Measurements from ENCODE around the gene EIF1. TPM values are rescaled to one million over a fixed set of nuclear protein-coding genes. Genes with fewer than 3 reads are reported as not detected.

EIF1 gene
- total RNA-seq, 1 experiment from 2014 or later, result 1,082 TPM

- Histone ChIP-seq H3K4me2 (ENCODE audit: low read length) (peak overlapping the region; percentile 65), H4K20me1 (ENCODE audit: insufficient read depth) (no peaks in the 10 kb centered on the region), H3K27ac (ENCODE audit: low read depth, low read length) (no peak overlapping the region), H3K79me2 (ENCODE audit: insufficient read depth, low read length) (no peaks in the 10 kb centered on the region), H3K9me2 (ENCODE audit: insufficient read depth) (no peaks in the 10 kb centered on the region), H3K9me3 (ENCODE audit: control insufficient read depth in 1 of 2, insufficient read depth in 1 of 2, low read depth in 1 of 2, low read length in 2 of 2) (no peaks in the 10 kb centered on the region), H3K9ac (ENCODE audit: low read length) (peak overlapping the region; percentile 55; the same call in 1 of the 2 replicates), H3K27me3 (ENCODE audit: insufficient read depth, low read length) (no peaks in the 10 kb centered on the region), H3K4me3 (replicated peaks in 1 of 2; ENCODE audit: low read depth in 1 of 2, low read length in 2 of 2) (no peak overlapping the region), H3K4me1 (ENCODE audit: control insufficient read depth in 1 of 2, insufficient read depth in 2 of 2, low read length in 2 of 2) (peaks cover 21 to 29% of the 10 kb centered on the region in 2 experiments), H2AFZ (ENCODE audit: low read depth, low read length, poor library complexity, severe bottlenecking) (no peak overlapping the region), H3K36me3 (ENCODE audit: control insufficient read depth in 1 of 2, insufficient read depth in 2 of 2, low read length in 2 of 2) (no peaks in the 10 kb centered on the region)
- TF ChIP-seq ZNF274 (IDR thresholded peaks at IDR 0.05; ENCODE audit: low read depth, low read length) (no peak), CBX3 (IDR thresholded peaks at IDR 0.05; ENCODE audit: low read depth) (no peak), FOSL1 (IDR thresholded peaks at IDR 0.05; ENCODE audit: low read depth) (no peak), POLR2AphosphoS5 (IDR thresholded peaks at IDR 0.05; ENCODE audit: low read depth, low read length) (no peak), REST (IDR thresholded peaks at IDR 0.05; ENCODE audit: low read depth) (no peak), ZFX (IDR thresholded peaks at IDR 0.05) (no peak), SRF (IDR thresholded peaks at IDR 0.05; ENCODE audit: low read depth) (no peak), TCF7L2 (IDR thresholded peaks at IDR 0.05; ENCODE audit: borderline replicate concordance, extremely low read depth, insufficient read depth, insufficient read length) (no peak), ZBTB33 (IDR thresholded peaks at IDR 0.05; ENCODE audit: extremely low read depth, insufficient replicate concordance, low read length) (no peak), YY1 (IDR thresholded peaks at IDR 0.05; ENCODE audit: extremely low read depth, insufficient replicate concordance, low read depth, low read length) (no peak), CEBPB (IDR thresholded peaks at IDR 0.05; ENCODE audit: low read depth) (no peak), EGR1 (IDR thresholded peaks at IDR 0.05; ENCODE audit: low read depth) (no peak), POLR2A (IDR thresholded peaks at IDR 0.05; ENCODE audit: borderline replicate concordance, extremely low read depth, insufficient read depth, insufficient read length) (no peak), SP1 (IDR thresholded peaks at IDR 0.05; ENCODE audit: low read depth) (no peak), CTCF (IDR thresholded peaks at IDR 0.05 in 2 of 3, conservative IDR thresholded peaks at IDR 0.05 in 1 of 3; ENCODE audit: borderline replicate concordance in 1 of 3, insufficient read depth in 1 of 3, low read depth in 2 of 3, low read length in 2 of 3) (no peak), MAX (IDR thresholded peaks at IDR 0.05) (no peak), RAD21 (IDR thresholded peaks at IDR 0.05; ENCODE audit: low read depth) (no peak), ELF1 (IDR thresholded peaks at IDR 0.05; ENCODE audit: borderline replicate concordance, low read depth) (no peak), ATF3 (IDR thresholded peaks at IDR 0.05) (no peak)
- no peak for ATAC-seq
- ChIA-PET RAD21 (ENCODE audit: low non-redundant PET in 1 of 2, low total read pairs in 2 of 2, uncharacterized antibody in 2 of 2, unreplicated experiment in 2 of 2) (interaction anchor here in 1 of 2 experiments (0.9 kb wide), 1 partner anchor 45 kb away, joined by 3 read pairs; no protein-coding TSS in a partner anchor), CTCF (interaction anchor here (1.4 kb wide), 1 partner anchor 61 kb away, joined by 4 read pairs; no protein-coding TSS in a partner anchor), POLR2A (interaction anchor here (1.1 to 2.6 kb wide), 2 partner anchors 46 to 61 kb away, joined by 3 to 8 read pairs; partner anchors contain the start of gene JUP)
- intact Hi-C loops (cut with micrococcal nuclease), result no loop called here
- BruUV-seq (replicated peaks), result no TSS peak
- DNase-seq (ENCODE audit: low read depth, low spot score), result no peak
Observed at GRCh38 chr17:41740506-41740905, 51.8 kb downstream of the EIF1 start.

Measured in HCT116 (cell line).